Measurements from ENCODE around the gene GIMD1.

GIMD1 gene

GRCh38 chr4:106343865-106344646 is 24.5 kb downstream of the GIMD1 start (continued):
- TF ChIP-seq ZNF565 (CRISPR knock-in tag; conservative IDR thresholded peaks at IDR 0.05; ENCODE audit: low read depth) (no peak), ARNTL (CRISPR knock-in tag; IDR thresholded peaks at IDR 0.05; ENCODE audit: borderline replicate concordance, low read depth) (no peak), ESRRG (CRISPR knock-in tag; IDR thresholded peaks at IDR 0.05) (no peak), ZC3H10 (CRISPR knock-in tag; IDR thresholded peaks at IDR 0.05) (no peak), ZNF8 (CRISPR knock-in tag; IDR thresholded peaks at IDR 0.05) (no peak), POU6F1 (CRISPR knock-in tag; IDR thresholded peaks at IDR 0.05; ENCODE audit: borderline replicate concordance, low read depth) (no peak), TOX (CRISPR knock-in tag; IDR thresholded peaks at IDR 0.05; ENCODE audit: borderline replicate concordance) (no peak), TCF4 (CRISPR knock-in tag; IDR thresholded peaks at IDR 0.05; ENCODE audit: borderline replicate concordance) (no peak), CSDC2 (CRISPR knock-in tag; IDR thresholded peaks at IDR 0.05) (no peak), ISL1 (CRISPR knock-in tag; IDR thresholded peaks at IDR 0.05) (no peak)

- ATAC-seq: no peak
- TF ChIP-seq PATZ1 (CRISPR knock-in tag; IDR thresholded peaks at IDR 0.05; ENCODE audit: borderline replicate concordance) (no peak), ISL1 (CRISPR knock-in tag; IDR thresholded peaks at IDR 0.05) (no peak), CSDC2 (CRISPR knock-in tag; IDR thresholded peaks at IDR 0.05) (no peak), PPARA (CRISPR knock-in tag; IDR thresholded peaks at IDR 0.05; ENCODE audit: borderline replicate concordance) (no peak), POU6F1 (CRISPR knock-in tag; IDR thresholded peaks at IDR 0.05; ENCODE audit: borderline replicate concordance, low read depth) (no peak), TOX (CRISPR knock-in tag; IDR thresholded peaks at IDR 0.05; ENCODE audit: borderline replicate concordance) (no peak), CSRNP3 (CRISPR knock-in tag; IDR thresholded peaks at IDR 0.05) (no peak), ZNF8 (CRISPR knock-in tag; IDR thresholded peaks at IDR 0.05) (no peak), ZFP30 (CRISPR knock-in tag; IDR thresholded peaks at IDR 0.05) (no peak), ZNF70 (CRISPR knock-in tag; IDR thresholded peaks at IDR 0.05) (no peak), ARNTL (CRISPR knock-in tag; IDR thresholded peaks at IDR 0.05; ENCODE audit: borderline replicate concordance, low read depth) (no peak), BACH2 (CRISPR knock-in tag; IDR thresholded peaks at IDR 0.05; ENCODE audit: borderline replicate concordance) (no peak), TCF4 (CRISPR knock-in tag; IDR thresholded peaks at IDR 0.05; ENCODE audit: borderline replicate concordance) (no peak), RARB (CRISPR knock-in tag; IDR thresholded peaks at IDR 0.05) (no peak), TSHZ2 (CRISPR knock-in tag; IDR thresholded peaks at IDR 0.05) (no peak), ZC3H10 (CRISPR knock-in tag; IDR thresholded peaks at IDR 0.05) (no peak), CREB5 (CRISPR knock-in tag; IDR thresholded peaks at IDR 0.05; ENCODE audit: low read depth) (no peak), ESRRG (CRISPR knock-in tag; IDR thresholded peaks at IDR 0.05) (no peak)
These were observed 27.8 kb downstream of the GIMD1 start for GRCh38 chr4:106340774-106341173.
